Osteocyte (in vitro differentiated cells): ENCODE measurements around the gene MSANTD1. TPM values are rescaled to one million over a fixed set of nuclear protein-coding genes. Genes with fewer than 3 reads are reported as not detected.

Source experiments
- DNase-seq: peaks from one replicate; pipeline ENCODE4 v3.0.0; 2021; ENCODE audit warnings: mixed read lengths; ENCODE audit not compliant: unreplicated experiment; ENCODE audit errors: extremely low spot score
- H3K27ac Mint-ChIP-seq: one replicate; pipeline ENCODE4 v1.8.0; 2021; ENCODE audit warnings: mild to moderate bottlenecking, mixed read lengths; ENCODE audit not compliant: unreplicated experiment
- H3K27me3 Mint-ChIP-seq: one replicate; pipeline ENCODE4 v1.8.0; 2021; ENCODE audit warnings: mixed read lengths; ENCODE audit not compliant: unreplicated experiment
- H3K36me3 Mint-ChIP-seq: one replicate; pipeline ENCODE4 v1.8.0; 2021; ENCODE audit warnings: mixed read lengths; ENCODE audit not compliant: unreplicated experiment
- H3K4me1 Mint-ChIP-seq: one replicate; pipeline ENCODE4 v1.8.0; 2021; ENCODE audit warnings: mixed read lengths; ENCODE audit not compliant: unreplicated experiment
- H3K4me3 Mint-ChIP-seq: one replicate; pipeline ENCODE4 v1.8.0; 2021; ENCODE audit warnings: mild to moderate bottlenecking, moderate library complexity, mixed read lengths; ENCODE audit not compliant: unreplicated experiment
- H3K9me3 Mint-ChIP-seq: one replicate; pipeline ENCODE4 v1.8.0; 2021; ENCODE audit warnings: mixed read lengths; ENCODE audit not compliant: unreplicated experiment
- total RNA-seq: library from RNA; stranded (reverse); gene quantifications from 2 replicates; pipeline ENCODE4 v1.2.1, GENCODE V29; 2021
- TF ChIP-seq, protein P1 (sequence below): fragments of 200-600 bp; sonication (generic); IDR thresholded peaks from 2 replicates; pipeline ENCODE4 v1.5.0; 2021; ENCODE audit warnings: antibody characterized with exemption, mild to moderate bottlenecking, moderate library complexity

Gene MSANTD1
- total RNA-seq, 1 donor from 2014 or later: 0.83 TPM

GRCh38 chr4:3213106-3213425 lies 35.9 kb upstream of the MSANTD1 start:
- no peak for DNase-seq
- no peaks in the 10 kb centered on the region for H3K9me3 Mint-ChIP-seq
- H3K4me3 Mint-ChIP-seq: no peak overlapping the region
- no peak overlapping the region for H3K27ac Mint-ChIP-seq
- TF ChIP-seq, protein P1, sequence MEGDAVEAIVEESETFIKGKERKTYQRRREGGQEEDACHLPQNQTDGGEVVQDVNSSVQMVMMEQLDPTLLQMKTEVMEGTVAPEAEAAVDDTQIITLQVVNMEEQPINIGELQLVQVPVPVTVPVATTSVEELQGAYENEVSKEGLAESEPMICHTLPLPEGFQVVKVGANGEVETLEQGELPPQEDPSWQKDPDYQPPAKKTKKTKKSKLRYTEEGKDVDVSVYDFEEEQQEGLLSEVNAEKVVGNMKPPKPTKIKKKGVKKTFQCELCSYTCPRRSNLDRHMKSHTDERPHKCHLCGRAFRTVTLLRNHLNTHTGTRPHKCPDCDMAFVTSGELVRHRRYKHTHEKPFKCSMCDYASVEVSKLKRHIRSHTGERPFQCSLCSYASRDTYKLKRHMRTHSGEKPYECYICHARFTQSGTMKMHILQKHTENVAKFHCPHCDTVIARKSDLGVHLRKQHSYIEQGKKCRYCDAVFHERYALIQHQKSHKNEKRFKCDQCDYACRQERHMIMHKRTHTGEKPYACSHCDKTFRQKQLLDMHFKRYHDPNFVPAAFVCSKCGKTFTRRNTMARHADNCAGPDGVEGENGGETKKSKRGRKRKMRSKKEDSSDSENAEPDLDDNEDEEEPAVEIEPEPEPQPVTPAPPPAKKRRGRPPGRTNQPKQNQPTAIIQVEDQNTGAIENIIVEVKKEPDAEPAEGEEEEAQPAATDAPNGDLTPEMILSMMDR: no peak
- H3K36me3 Mint-ChIP-seq: peaks cover 48% of the 10 kb centered on the region
- H3K4me1 Mint-ChIP-seq: no peaks in the 10 kb centered on the region
- H3K27me3 Mint-ChIP-seq: no peaks in the 10 kb centered on the region

GRCh38 chr4:3213661-3214250 lies 35.2 kb upstream of the MSANTD1 start:
- Mint-ChIP-seq H3K27ac (no peak overlapping the region), H3K9me3 (no peaks in the 10 kb centered on the region), H3K36me3 (peaks cover 49% of the 10 kb centered on the region), H3K4me3 (no peak overlapping the region), H3K4me1 (no peaks in the 10 kb centered on the region), H3K27me3 (no peaks in the 10 kb centered on the region)
- TF ChIP-seq, protein P1: no peak
- DNase-seq: no peak

DNA sequence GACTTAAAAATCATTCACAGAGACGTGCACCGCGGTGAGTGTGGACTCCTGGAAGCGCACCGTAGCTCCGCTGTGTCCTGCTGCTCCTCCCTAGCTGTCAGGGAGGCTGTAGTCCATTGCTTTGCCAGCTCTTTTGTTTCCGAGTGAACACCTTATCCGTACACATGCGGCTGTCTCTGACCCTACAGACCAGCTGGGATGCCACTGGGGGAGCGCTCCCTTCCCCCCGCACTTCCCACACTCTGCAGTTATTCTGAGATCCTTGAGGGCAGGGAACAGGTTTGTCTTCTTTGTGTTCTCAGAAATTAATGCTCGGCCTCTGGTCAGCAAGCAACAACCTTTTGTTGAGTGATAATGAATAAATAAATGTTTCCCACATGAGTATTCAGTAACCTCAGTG lies 33.7 kb upstream of the MSANTD1 start:
- DNase-seq: no peak
- H3K36me3 Mint-ChIP-seq: peaks cover 40% of the 10 kb centered on the region
- H3K27ac Mint-ChIP-seq: no peak overlapping the region
- TF ChIP-seq, protein P1: no peak
- H3K27me3 Mint-ChIP-seq: no peaks in the 10 kb centered on the region
- H3K4me3 Mint-ChIP-seq: no peak overlapping the region
- no peaks in the 10 kb centered on the region for H3K4me1 Mint-ChIP-seq
- no peaks in the 10 kb centered on the region for H3K9me3 Mint-ChIP-seq

DNA sequence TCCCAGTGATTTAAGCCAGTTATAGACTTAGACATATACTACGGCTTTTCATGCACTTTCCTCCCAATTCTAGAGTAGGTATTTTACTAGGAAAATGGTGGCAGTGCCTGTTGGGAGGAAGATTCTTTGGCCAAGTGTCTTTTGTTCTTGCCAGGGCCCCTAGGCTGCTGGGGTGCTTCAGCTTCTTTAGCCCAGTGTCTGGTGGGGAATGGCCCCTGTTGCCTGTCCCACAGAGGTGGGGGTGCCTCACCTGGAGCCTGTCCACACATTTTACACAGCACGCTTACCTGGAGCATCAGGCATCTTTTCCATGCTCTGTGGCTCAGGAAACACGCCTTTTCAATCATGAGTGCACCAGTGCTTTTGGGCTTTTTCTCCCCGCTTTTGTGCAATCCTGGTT lies 33.2 kb upstream of the MSANTD1 start:
- DNase-seq: no peak
- H3K36me3 Mint-ChIP-seq: peaks cover 35% of the 10 kb centered on the region
- TF ChIP-seq, protein P1: no peak
- H3K27me3 Mint-ChIP-seq: no peaks in the 10 kb centered on the region
- no peak overlapping the region for H3K4me3 Mint-ChIP-seq
- no peak overlapping the region for H3K27ac Mint-ChIP-seq
- H3K4me1 Mint-ChIP-seq: no peaks in the 10 kb centered on the region
- H3K9me3 Mint-ChIP-seq: no peaks in the 10 kb centered on the region

DNA sequence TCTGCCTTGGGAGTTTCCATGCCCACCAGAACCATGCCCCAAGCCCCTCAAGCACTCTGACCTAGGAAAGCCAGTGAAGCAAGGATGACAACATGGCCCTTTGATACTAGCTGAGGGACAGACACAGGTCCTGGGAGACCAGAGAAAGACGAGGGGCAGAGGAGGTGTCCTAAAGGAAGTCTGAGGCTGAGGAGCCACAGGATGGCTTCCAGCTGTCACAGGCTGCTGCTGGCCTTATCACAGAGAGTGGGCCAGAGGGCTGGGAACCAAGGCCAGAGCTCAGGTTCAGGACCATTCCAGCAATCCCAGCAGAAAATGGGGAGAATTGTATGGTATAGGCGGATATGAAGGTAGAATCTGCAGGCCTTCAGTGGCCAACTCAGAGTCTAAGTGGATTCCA lies 31.7 kb upstream of the MSANTD1 start:
- Mint-ChIP-seq H3K36me3 (peaks cover 41% of the 10 kb centered on the region), H3K27ac (no peak overlapping the region), H3K9me3 (no peaks in the 10 kb centered on the region), H3K4me1 (no peaks in the 10 kb centered on the region), H3K4me3 (no peak overlapping the region), H3K27me3 (no peaks in the 10 kb centered on the region)
- no peak for DNase-seq
- TF ChIP-seq, protein P1: no peak
